ENCODE measurements around the gene WDR77. TPM values are rescaled to one million over a fixed set of nuclear protein-coding genes. Genes with fewer than 3 reads are reported as not detected.

Gene WDR77
- total and polyA plus RNA-seq, 7 donors = 13.8 to 29.5 (median 18.4) TPM

GRCh38 chr1:111422546-111423391, 26.3 kb downstream of the WDR77 start:
- Histone ChIP-seq H3K4me1 (peaks cover 0 to 4% (median 0%) of the 10 kb centered on the region in 4 donors), H3K27me3 (no peaks in the 10 kb centered on the region), H3K9me3 (no peaks in the 10 kb centered on the region), H3K36me3 (peaks cover 0 to 7% (median 0%) of the 10 kb centered on the region in 4 donors), H3K27ac (no peak overlapping the region), H3K4me3 (no peak overlapping the region)
- WGBS, 2 donors = 30 to 72% methylated on average over 13 of the region's 13 CpGs
- intact Hi-C loops (cut with DNase I) = no loop called here
- no peak for DNase-seq
- TF ChIP-seq EP300 (IDR thresholded peaks at IDR 0.05) (no peak), CTCF (IDR thresholded peaks at IDR 0.05) (no peak)

GRCh38 chr1:111420377-111420776, 28.7 kb downstream of the WDR77 start:
- Histone ChIP-seq H3K27ac (no peak overlapping the region), H3K9me3 (no peaks in the 10 kb centered on the region), H3K4me3 (no peak overlapping the region), H3K36me3 (peaks cover 0 to 7% (median 0%) of the 10 kb centered on the region in 4 donors), H3K4me1 (peaks cover 0 to 9% (median 0%) of the 10 kb centered on the region in 4 donors), H3K27me3 (no peaks in the 10 kb centered on the region)
- 84 to 86% methylated on average over 5 of the region's 5 CpGs for WGBS, 2 donors
- intact Hi-C loops (cut with DNase I) = no loop called here
- no peak for DNase-seq
- TF ChIP-seq CTCF (IDR thresholded peaks at IDR 0.05) = no peak
- TF ChIP-seq POLR2AphosphoS5 (IDR thresholded peaks at IDR 0.05) = no peak
- TF ChIP-seq EP300 (IDR thresholded peaks at IDR 0.05) = no peak
- TF ChIP-seq POLR2A (IDR thresholded peaks at IDR 0.05) = no peak

GRCh38 chr1:111419037-111419436, 30.0 kb downstream of the WDR77 start:
- Histone ChIP-seq H3K27ac (no peak overlapping the region), H3K4me3 (no peak overlapping the region), H3K36me3 (peaks cover 0 to 11% (median 1%) of the 10 kb centered on the region in 4 donors), H3K9me3 (no peaks in the 10 kb centered on the region), H3K27me3 (no peaks in the 10 kb centered on the region), H3K4me1 (peaks cover 0 to 9% (median 0%) of the 10 kb centered on the region in 4 donors)
- no peak for TF ChIP-seq CTCF (IDR thresholded peaks at IDR 0.05)
- intact Hi-C loops (cut with DNase I) = no loop called here
- WGBS, 2 donors = 94 to 98% methylated on average over 1 of the region's 1 CpG
- no peak for DNase-seq

- intact Hi-C loops (cut with DNase I) = no loop called here
- Histone ChIP-seq H3K36me3 (peaks cover 0 to 11% (median 1%) of the 10 kb centered on the region in 4 donors), H3K27me3 (no peaks in the 10 kb centered on the region), H3K27ac (no peak overlapping the region), H3K4me1 (peaks cover 0 to 9% (median 0%) of the 10 kb centered on the region in 4 donors), H3K9me3 (no peaks in the 10 kb centered on the region), H3K4me3 (no peak overlapping the region)
- TF ChIP-seq POLR2A (IDR thresholded peaks at IDR 0.05) (no peak), POLR2AphosphoS5 (IDR thresholded peaks at IDR 0.05) (no peak), EP300 (IDR thresholded peaks at IDR 0.05) (no peak), CTCF (IDR thresholded peaks at IDR 0.05) (no peak)
- DNase-seq = no peak
- WGBS, 2 donors = 85 to 94% methylated on average over 1 of the region's 1 CpG
Observed at GRCh38 chr1:111417755-111418154, 31.3 kb downstream of the WDR77 start.

All from sigmoid colon (tissue), 7 donors.